ENCODE measurements around the gene BMPER. TPM values are rescaled to one million over a fixed set of nuclear protein-coding genes. Genes with fewer than 3 reads are reported as not detected.
A peak's percentile ranks its signal among the peaks of the same experiment; 100 is the strongest.

Gene BMPER
- total RNA-seq, 1 experiment from 2014 or later: 0.50 TPM

GRCh38 chr7:34111031-34111430, 205.7 kb downstream of the BMPER start:
- ChIA-PET POLR2A (ENCODE audit: unreplicated experiment) (no interaction called here), CTCF (no interaction called here)
- no peak overlapping the region for H2AFZ ChIP-seq
- 0 out of 2 replicates have a peak, but pooled peaks cover 8% of the 10 kb centered on the region for H3K27me3 ChIP-seq (ENCODE audit: insufficient read depth, low read depth)
- no peaks in the 10 kb centered on the region for H4K20me1 ChIP-seq (ENCODE audit: insufficient read depth)
- TF ChIP-seq EZH2 (IDR thresholded peaks at IDR 0.05; ENCODE audit: low read depth): no peak
- no peak for TF ChIP-seq CTCF (conservative IDR thresholded peaks at IDR 0.05)
- H3K4me2 ChIP-seq: no peak overlapping the region
- no TSS peak for BruUV-seq (replicated peaks)
- no peaks in the 10 kb centered on the region for H3K36me3 ChIP-seq (ENCODE audit: low read depth)
- DNase-seq: no peak
- H3K79me2 ChIP-seq (ENCODE audit: low read depth): no peaks in the 10 kb centered on the region
- H3K4me3 ChIP-seq: no peak overlapping the region
- H3K27ac ChIP-seq: no peak overlapping the region
- H3K9me2 ChIP-seq (ENCODE audit: insufficient read depth): no peaks in the 10 kb centered on the region
- H3K9me3 ChIP-seq (ENCODE audit: insufficient read depth, low read depth): no peaks in the 10 kb centered on the region
- peaks cover 6% of the 10 kb centered on the region; the same call in 1 of the 2 replicates for H3K4me1 ChIP-seq (replicated peaks; ENCODE audit: insufficient read depth)
- intact Hi-C loops (cut with micrococcal nuclease; ENCODE audit: unreplicated experiment): no loop called here
- no peaks in the 10 kb centered on the region for H3F3A ChIP-seq (ENCODE audit: insufficient read depth, low read depth)

GRCh38 chr7:34115503-34115902, 210.2 kb downstream of the BMPER start:
- H3K79me2 ChIP-seq (ENCODE audit: low read depth): no peaks in the 10 kb centered on the region
- no peak overlapping the region for H3K27ac ChIP-seq
- no peaks in the 10 kb centered on the region for H3K9me3 ChIP-seq (ENCODE audit: insufficient read depth, low read depth)
- no peak overlapping the region for H3K4me3 ChIP-seq
- H3K4me2 ChIP-seq: no peak overlapping the region
- peak in 1 of 2 experiments; percentile 23 for DNase-seq
- ChIA-PET CTCF (no interaction called here), POLR2A (ENCODE audit: unreplicated experiment) (no interaction called here)
- H3K36me3 ChIP-seq (ENCODE audit: low read depth): no peaks in the 10 kb centered on the region
- 0 out of 2 replicates have a peak, but pooled peaks cover 8% of the 10 kb centered on the region for H3K27me3 ChIP-seq (ENCODE audit: insufficient read depth, low read depth)
- H3K4me1 ChIP-seq (replicated peaks; ENCODE audit: insufficient read depth): no peaks in the 10 kb centered on the region
- H2AFZ ChIP-seq: no peak overlapping the region
- intact Hi-C loops (cut with micrococcal nuclease; ENCODE audit: unreplicated experiment): no loop called here
- no peaks in the 10 kb centered on the region for H4K20me1 ChIP-seq (ENCODE audit: insufficient read depth)
- H3F3A ChIP-seq (ENCODE audit: insufficient read depth, low read depth): no peaks in the 10 kb centered on the region
- no peaks in the 10 kb centered on the region for H3K9me2 ChIP-seq (ENCODE audit: insufficient read depth)
- no TSS peak for BruUV-seq (replicated peaks)
- TF ChIP-seq EZH2 (IDR thresholded peaks at IDR 0.05; ENCODE audit: low read depth): no peak
- no peak for TF ChIP-seq CTCF (conservative IDR thresholded peaks at IDR 0.05)

- no peaks in the 10 kb centered on the region for H3K4me1 ChIP-seq (replicated peaks; ENCODE audit: insufficient read depth)
- H3K4me2 ChIP-seq: no peak overlapping the region
- ChIA-PET POLR2A (ENCODE audit: unreplicated experiment) (no interaction called here), CTCF (no interaction called here)
- TF ChIP-seq EZH2 (IDR thresholded peaks at IDR 0.05; ENCODE audit: low read depth) (no peak), CTCF (conservative IDR thresholded peaks at IDR 0.05) (no peak)
- H3K27ac ChIP-seq: no peak overlapping the region
- BruUV-seq (replicated peaks): no TSS peak
- H2AFZ ChIP-seq: no peak overlapping the region
- no peaks in the 10 kb centered on the region for H3K9me2 ChIP-seq (ENCODE audit: insufficient read depth)
- peak in 1 of 2 experiments; percentile 8 for DNase-seq
- H4K20me1 ChIP-seq (ENCODE audit: insufficient read depth): no peaks in the 10 kb centered on the region
- H3K4me3 ChIP-seq: no peak overlapping the region
- H3K36me3 ChIP-seq (ENCODE audit: low read depth): no peaks in the 10 kb centered on the region
- H3K9me3 ChIP-seq (ENCODE audit: insufficient read depth, low read depth): no peaks in the 10 kb centered on the region
- intact Hi-C loops (cut with micrococcal nuclease; ENCODE audit: unreplicated experiment): no loop called here
- no peaks in the 10 kb centered on the region for H3K27me3 ChIP-seq (ENCODE audit: insufficient read depth, low read depth)
- no peaks in the 10 kb centered on the region for H3K79me2 ChIP-seq (ENCODE audit: low read depth)
- no peaks in the 10 kb centered on the region for H3F3A ChIP-seq (ENCODE audit: insufficient read depth, low read depth)
Measured at GRCh38 chr7:34117573-34117972, 212.2 kb downstream of the BMPER start.
